HL-60 (cell line): ENCODE data around the gene CTSC.

Experiments used
- DNase-seq, 2 experiments: peaks; one replicate each; pipeline ENCODE4 v3.0.0-alpha.2; 2010 to 2020; ENCODE audit warnings: low read depth in 1 of 2, low spot score in 1 of 2
- H3K27ac ChIP-seq: fragments of 250-450 bp; sonication (Bioruptor Pico); replicated peaks from 2 replicates; pipeline ENCODE4 v1.5.1; 2020; ENCODE audit warnings: mild to moderate bottlenecking, moderate library complexity
- H3K27me3 ChIP-seq: fragments of 250-450 bp; sonication (Bioruptor Pico); 2 replicates; pipeline ENCODE4 v1.5.1; 2021; ENCODE audit warnings: mild to moderate bottlenecking, moderate library complexity; ENCODE audit not compliant: insufficient read depth, poor library complexity, severe bottlenecking
- H3K4me3 ChIP-seq: replicated peaks from 2 replicates; pipeline ENCODE4 v1.5.1; 2011; ENCODE audit warnings: mild to moderate bottlenecking, control low read depth, low read length; ENCODE audit not compliant: insufficient read depth
- GABPA ChIP-seq: IDR thresholded peaks from 2 replicates; pipeline ENCODE4 v1.6.1; 2012; ENCODE audit warnings: low read depth
- POLR2AphosphoS5 ChIP-seq: IDR thresholded peaks from 2 replicates; pipeline ENCODE4 v1.6.1; 2012; ENCODE audit warnings: low read depth
- REST ChIP-seq: IDR thresholded peaks from 2 replicates; pipeline ENCODE4 v1.6.1; 2012; ENCODE audit warnings: low read depth; ENCODE audit not compliant: insufficient replicate concordance
- SPI1 ChIP-seq: IDR thresholded peaks from 2 replicates; pipeline ENCODE4 v1.6.1; 2012; ENCODE audit warnings: low read depth, mild to moderate bottlenecking, borderline replicate concordance
- TF ChIP-seq, protein P1 (sequence below): IDR thresholded peaks from one replicate; pipeline ENCODE4 v1.5.1; 2011; ENCODE audit warnings: low read length, control low read depth, inconsistent platforms; ENCODE audit not compliant: insufficient read depth

The CTSC gene

GRCh38 chr11:88353835-88354496, 16.4 kb upstream of the CTSC start:
- no peak for TF ChIP-seq GABPA
- TF ChIP-seq, protein P1, sequence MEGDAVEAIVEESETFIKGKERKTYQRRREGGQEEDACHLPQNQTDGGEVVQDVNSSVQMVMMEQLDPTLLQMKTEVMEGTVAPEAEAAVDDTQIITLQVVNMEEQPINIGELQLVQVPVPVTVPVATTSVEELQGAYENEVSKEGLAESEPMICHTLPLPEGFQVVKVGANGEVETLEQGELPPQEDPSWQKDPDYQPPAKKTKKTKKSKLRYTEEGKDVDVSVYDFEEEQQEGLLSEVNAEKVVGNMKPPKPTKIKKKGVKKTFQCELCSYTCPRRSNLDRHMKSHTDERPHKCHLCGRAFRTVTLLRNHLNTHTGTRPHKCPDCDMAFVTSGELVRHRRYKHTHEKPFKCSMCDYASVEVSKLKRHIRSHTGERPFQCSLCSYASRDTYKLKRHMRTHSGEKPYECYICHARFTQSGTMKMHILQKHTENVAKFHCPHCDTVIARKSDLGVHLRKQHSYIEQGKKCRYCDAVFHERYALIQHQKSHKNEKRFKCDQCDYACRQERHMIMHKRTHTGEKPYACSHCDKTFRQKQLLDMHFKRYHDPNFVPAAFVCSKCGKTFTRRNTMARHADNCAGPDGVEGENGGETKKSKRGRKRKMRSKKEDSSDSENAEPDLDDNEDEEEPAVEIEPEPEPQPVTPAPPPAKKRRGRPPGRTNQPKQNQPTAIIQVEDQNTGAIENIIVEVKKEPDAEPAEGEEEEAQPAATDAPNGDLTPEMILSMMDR, result no peak
- TF ChIP-seq POLR2AphosphoS5, result no peak
- TF ChIP-seq SPI1, result no peak
- TF ChIP-seq REST, result no peak
- no peak for DNase-seq
- Histone ChIP-seq H3K4me3 (no peak overlapping the region), H3K27me3 (no peaks in the 10 kb centered on the region), H3K27ac (no peak overlapping the region)

GRCh38 chr11:88353386-88353785, 15.8 kb upstream of the CTSC start:
- no peaks in the 10 kb centered on the region for H3K27me3 ChIP-seq
- H3K4me3 ChIP-seq, result no peak overlapping the region
- DNase-seq, result no peak
- H3K27ac ChIP-seq, result no peak overlapping the region
- TF ChIP-seq SPI1 (no peak), POLR2AphosphoS5 (no peak), GABPA (no peak), REST (no peak)
- TF ChIP-seq, protein P1, result no peak

GRCh38 chr11:88352139-88352538, 14.6 kb upstream of the CTSC start:
- DNase-seq, result no peak
- H3K4me3 ChIP-seq, result no peak overlapping the region
- H3K27me3 ChIP-seq, result no peaks in the 10 kb centered on the region
- TF ChIP-seq, protein P1, result no peak
- H3K27ac ChIP-seq, result no peak overlapping the region

GRCh38 chr11:88348870-88349269, 11.3 kb upstream of the CTSC start:
- DNase-seq, result no peak
- TF ChIP-seq POLR2AphosphoS5, result no peak
- TF ChIP-seq, protein P1, result no peak
- no peak for TF ChIP-seq REST
- no peak for TF ChIP-seq GABPA
- TF ChIP-seq SPI1, result no peak
- H3K27me3 ChIP-seq, result no peaks in the 10 kb centered on the region
- H3K27ac ChIP-seq, result no peak overlapping the region
- no peak overlapping the region for H3K4me3 ChIP-seq
